Breast epithelium (tissue), 4 donors: ENCODE results near the gene UBE2O. TPM values are rescaled to one million over a fixed set of nuclear protein-coding genes. Genes with fewer than 3 reads are reported as not detected.

Experiments
- DNase-seq, 2 donors: peaks; one replicate each; pipeline ENCODE4 v3.0.0-alpha.2; 2019; ENCODE audit warnings: low spot score in 2 of 2
- H3K27ac ChIP-seq, 2 donors: fragments of 200-600 bp; sonication (generic) in 1 of 2; one replicate each; pipeline ENCODE4 v1.5.1; 2016 to 2019; ENCODE audit warnings: mild to moderate bottlenecking in 1 of 2
- H3K27me3 ChIP-seq, 2 donors: fragments of 200-600 bp; sonication (generic) in 1 of 2; one replicate each; pipeline versions ENCODE4 v1.5.1 to v1.6.0; 2017 to 2019; ENCODE audit warnings: control low read depth in 1 of 2, mild to moderate bottlenecking in 1 of 2
- H3K36me3 ChIP-seq: fragments of 200-600 bp; one replicate; pipeline ENCODE4 v1.5.1; 2019
- H3K4me1 ChIP-seq, 2 donors: fragments of 200-600 bp; sonication (generic); one replicate each; pipeline ENCODE4 v1.5.1; 2016 to 2019; ENCODE audit warnings: control low read depth in 1 of 2
- H3K4me3 ChIP-seq, 3 donors: fragments of 200-600 bp; sonication (generic); 1 replicate in 2 of 3; 2 replicates in 1 of 3; pipeline ENCODE4 v1.5.1; 2016 to 2019; ENCODE audit warnings: mild to moderate bottlenecking in 3 of 3, moderate library complexity in 2 of 3
- H3K9me3 ChIP-seq, 2 donors: fragments of 200-600 bp; sonication (generic) in 1 of 2; one replicate each; pipeline ENCODE4 v1.5.1; 2016 to 2019; ENCODE audit warnings: control low read depth in 1 of 2
- POLR2A ChIP-seq: fragments of 450-650 bp; IDR thresholded peaks from one replicate; pipeline ENCODE4 v1.6.1; 2016; ENCODE audit warnings: antibody characterized with exemption, mild to moderate bottlenecking, moderate library complexity
- POLR2AphosphoS5 ChIP-seq, 3 donors: sonication (generic); formaldehyde crosslinking; IDR thresholded peaks; one replicate each; pipeline ENCODE4 v1.6.1; 2017; ENCODE audit warnings: antibody characterized with exemption in 3 of 3
- intact Hi-C: fragments of 100-400 bp; cut with DNase I; formaldehyde crosslinking; loops from one replicate; pipeline ENCODE4 v1.15.1; 2023; ENCODE audit warnings: low total_unique reads
- total RNA-seq, 3 donors: library from RNA; depleted of rRNA; stranded (reverse); fragments of >200 nt; gene quantifications; one replicate each; pipeline ENCODE4 v1.1.0, GENCODE V29; 2016
- TF ChIP-seq, protein P1 (sequence below), 3 donors: fragments of 450-650 bp; IDR thresholded peaks; one replicate each; pipeline ENCODE4 v1.5.1; 2016 to 2017; ENCODE audit warnings: antibody characterized with exemption in 3 of 3, mild to moderate bottlenecking in 3 of 3, moderate library complexity in 3 of 3

Gene UBE2O
- total RNA-seq, 3 donors from 2014 or later, result 17.4 to 22.5 (median 17.7) TPM

- no peak for TF ChIP-seq POLR2A
- no peak for TF ChIP-seq POLR2AphosphoS5 (IDR thresholded peaks at IDR 0.05)
- TF ChIP-seq, protein P1, sequence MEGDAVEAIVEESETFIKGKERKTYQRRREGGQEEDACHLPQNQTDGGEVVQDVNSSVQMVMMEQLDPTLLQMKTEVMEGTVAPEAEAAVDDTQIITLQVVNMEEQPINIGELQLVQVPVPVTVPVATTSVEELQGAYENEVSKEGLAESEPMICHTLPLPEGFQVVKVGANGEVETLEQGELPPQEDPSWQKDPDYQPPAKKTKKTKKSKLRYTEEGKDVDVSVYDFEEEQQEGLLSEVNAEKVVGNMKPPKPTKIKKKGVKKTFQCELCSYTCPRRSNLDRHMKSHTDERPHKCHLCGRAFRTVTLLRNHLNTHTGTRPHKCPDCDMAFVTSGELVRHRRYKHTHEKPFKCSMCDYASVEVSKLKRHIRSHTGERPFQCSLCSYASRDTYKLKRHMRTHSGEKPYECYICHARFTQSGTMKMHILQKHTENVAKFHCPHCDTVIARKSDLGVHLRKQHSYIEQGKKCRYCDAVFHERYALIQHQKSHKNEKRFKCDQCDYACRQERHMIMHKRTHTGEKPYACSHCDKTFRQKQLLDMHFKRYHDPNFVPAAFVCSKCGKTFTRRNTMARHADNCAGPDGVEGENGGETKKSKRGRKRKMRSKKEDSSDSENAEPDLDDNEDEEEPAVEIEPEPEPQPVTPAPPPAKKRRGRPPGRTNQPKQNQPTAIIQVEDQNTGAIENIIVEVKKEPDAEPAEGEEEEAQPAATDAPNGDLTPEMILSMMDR (IDR thresholded peaks at IDR 0.05), result no peak
- Histone ChIP-seq H3K4me1 (no peaks in the 10 kb centered on the region), H3K27me3 (no peaks in the 10 kb centered on the region), H3K27ac (no peak overlapping the region), H3K4me3 (no peak overlapping the region), H3K36me3 (no peaks in the 10 kb centered on the region), H3K9me3 (no peaks in the 10 kb centered on the region)
- intact Hi-C loops, result no loop called here
- no peak for DNase-seq
Measured at GRCh38 chr17:76484228-76484725, 31.3 kb upstream of the UBE2O start.

DNA sequence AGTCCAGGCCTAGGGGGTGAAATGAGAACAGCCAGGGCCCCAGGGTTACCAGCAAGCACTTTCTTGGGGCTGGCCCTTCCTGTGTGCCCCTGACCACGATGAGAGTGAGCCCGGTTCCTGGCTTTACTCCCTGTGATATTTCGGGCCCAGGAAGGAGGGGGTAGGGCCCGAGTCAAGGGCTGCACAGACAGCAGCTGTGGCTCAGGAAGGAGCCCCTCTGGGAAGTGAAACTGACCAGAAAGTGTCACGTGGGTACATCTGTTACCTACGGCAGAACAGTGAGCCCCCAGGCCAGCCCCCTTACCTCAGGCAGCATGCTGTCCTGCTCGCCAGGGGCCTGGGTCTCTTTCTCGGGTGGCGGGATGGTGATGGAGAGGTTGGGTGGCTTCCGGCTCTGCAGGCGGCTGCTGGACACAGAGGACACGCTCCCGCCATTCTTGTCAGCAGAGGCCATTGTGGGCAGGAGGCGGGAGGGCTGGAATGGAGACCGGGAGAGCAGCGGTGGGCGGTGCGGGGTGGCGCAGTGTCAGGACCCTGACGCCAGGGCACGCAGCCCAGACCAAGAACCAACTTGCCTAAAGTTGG is 28.2 kb upstream of the UBE2O start:
- H3K4me1 ChIP-seq, result no peaks in the 10 kb centered on the region
- peak overlapping the region in 1 of 2 donors; percentile 8 for H3K27ac ChIP-seq

GRCh38 chr17:76480632-76481031 is 27.7 kb upstream of the UBE2O start:
- Histone ChIP-seq H3K9me3 (no peaks in the 10 kb centered on the region), H3K4me1 (no peaks in the 10 kb centered on the region), H3K27ac (peak overlapping the region in 1 of 2 donors; percentile 8), H3K27me3 (no peaks in the 10 kb centered on the region), H3K4me3 (no peak overlapping the region), H3K36me3 (no peaks in the 10 kb centered on the region)
- TF ChIP-seq, protein P1 (IDR thresholded peaks at IDR 0.05), result no peak
- TF ChIP-seq POLR2A (no peak), POLR2AphosphoS5 (IDR thresholded peaks at IDR 0.05) (no peak)
- intact Hi-C loops, result no loop called here
- no peak for DNase-seq

More for the DNA sequence above, 28.2 kb upstream of the UBE2O start:
- no peak for DNase-seq
- intact Hi-C loops, result no loop called here
- H3K27me3 ChIP-seq, result no peaks in the 10 kb centered on the region
- no peak overlapping the region for H3K4me3 ChIP-seq
- H3K36me3 ChIP-seq, result no peaks in the 10 kb centered on the region
- TF ChIP-seq POLR2AphosphoS5 (IDR thresholded peaks at IDR 0.05), result no peak
- TF ChIP-seq, protein P1 (IDR thresholded peaks at IDR 0.05), result no peak
- no peak for TF ChIP-seq POLR2A
- no peaks in the 10 kb centered on the region for H3K9me3 ChIP-seq

- Histone ChIP-seq H3K27ac (no peak overlapping the region), H3K36me3 (no peaks in the 10 kb centered on the region), H3K4me1 (no peaks in the 10 kb centered on the region), H3K27me3 (no peaks in the 10 kb centered on the region), H3K4me3 (no peak overlapping the region), H3K9me3 (no peaks in the 10 kb centered on the region)
- TF ChIP-seq POLR2AphosphoS5 (IDR thresholded peaks at IDR 0.05) (no peak), POLR2A (no peak)
- TF ChIP-seq, protein P1 (IDR thresholded peaks at IDR 0.05), result no peak
- no peak for DNase-seq
- intact Hi-C loops, result no loop called here
Measured at GRCh38 chr17:76479515-76480060, 26.6 kb upstream of the UBE2O start.

DNA sequence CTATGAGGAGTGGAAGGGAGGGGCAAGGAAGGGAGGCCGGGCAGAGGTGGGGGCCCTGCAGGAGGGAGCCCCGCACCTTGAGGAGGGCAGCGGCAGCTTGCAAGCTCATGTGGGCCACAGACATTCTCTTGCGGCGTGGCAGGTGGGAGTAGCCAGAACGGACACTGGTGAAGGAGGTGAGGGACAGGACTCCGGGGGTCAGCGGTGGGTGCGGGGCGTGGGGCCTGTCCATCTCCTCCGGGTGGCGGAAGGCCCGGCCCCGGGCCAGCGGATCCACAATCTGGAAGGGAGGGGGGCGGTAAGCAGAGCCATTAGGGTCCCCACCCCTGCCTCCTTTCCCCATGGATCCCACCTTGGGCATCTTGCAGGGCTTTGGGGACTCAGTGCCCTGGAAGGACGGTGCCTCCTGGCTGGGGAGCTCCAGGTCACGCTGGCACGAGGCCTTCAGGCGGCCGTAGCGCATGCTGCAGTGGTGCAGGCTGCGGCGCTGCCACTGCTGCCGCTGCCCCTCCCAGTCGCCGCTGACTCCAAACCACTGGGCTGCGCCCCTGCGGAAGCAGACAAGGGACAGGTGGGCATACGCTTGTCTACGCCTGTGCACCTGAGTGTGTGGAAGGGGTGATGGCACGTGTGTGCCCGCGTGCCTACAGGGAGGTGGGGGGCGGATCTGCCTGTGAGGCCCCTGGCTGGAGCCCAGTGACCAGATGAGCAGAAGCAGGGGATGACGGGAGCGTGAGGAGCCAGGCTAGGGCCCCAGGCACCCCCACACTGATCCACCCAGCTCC is 26.0 kb upstream of the UBE2O start:
- no peaks in the 10 kb centered on the region for H3K36me3 ChIP-seq
- TF ChIP-seq, protein P1 (IDR thresholded peaks at IDR 0.05), result no peak
- TF ChIP-seq POLR2AphosphoS5 (IDR thresholded peaks at IDR 0.05) (no peak), POLR2A (no peak)
- H3K27ac ChIP-seq, result no peak overlapping the region
- H3K4me3 ChIP-seq, result no peak overlapping the region
- intact Hi-C loops, result no loop called here
- H3K27me3 ChIP-seq, result no peaks in the 10 kb centered on the region
- no peaks in the 10 kb centered on the region for H3K4me1 ChIP-seq
- no peak for DNase-seq
- H3K9me3 ChIP-seq, result no peaks in the 10 kb centered on the region
